HG02938 (cell line): ENCODE data around the gene VDR.

Experiments
- ATAC-seq: cut with Tn5 transposase; IDR thresholded peaks from one replicate; pipeline ENCODE4 v1.9.1; 2021; ENCODE audit warnings: mild to moderate bottlenecking, moderate library complexity; ENCODE audit not compliant: unreplicated experiment

The VDR gene

DNA sequence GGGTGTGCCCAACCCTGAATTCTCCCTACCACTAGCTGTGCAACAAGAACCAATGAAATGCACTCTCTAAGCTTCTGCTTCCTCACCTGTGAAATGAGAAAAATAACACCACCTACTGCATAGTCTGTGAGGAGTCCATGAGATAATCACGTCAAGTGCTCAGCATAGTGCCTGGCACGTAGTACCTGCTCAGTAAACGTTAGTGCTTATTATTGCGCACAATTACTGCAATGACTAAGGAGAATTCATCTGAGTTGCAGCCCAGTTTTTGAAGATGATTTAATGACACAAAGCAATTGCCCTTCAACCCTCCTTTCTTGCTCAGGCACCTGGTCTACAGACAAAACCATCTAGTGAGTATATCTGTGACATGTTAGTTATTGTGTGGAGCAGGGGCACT is 8.8 kb downstream of the VDR start:
- ATAC-seq: no peak

DNA sequence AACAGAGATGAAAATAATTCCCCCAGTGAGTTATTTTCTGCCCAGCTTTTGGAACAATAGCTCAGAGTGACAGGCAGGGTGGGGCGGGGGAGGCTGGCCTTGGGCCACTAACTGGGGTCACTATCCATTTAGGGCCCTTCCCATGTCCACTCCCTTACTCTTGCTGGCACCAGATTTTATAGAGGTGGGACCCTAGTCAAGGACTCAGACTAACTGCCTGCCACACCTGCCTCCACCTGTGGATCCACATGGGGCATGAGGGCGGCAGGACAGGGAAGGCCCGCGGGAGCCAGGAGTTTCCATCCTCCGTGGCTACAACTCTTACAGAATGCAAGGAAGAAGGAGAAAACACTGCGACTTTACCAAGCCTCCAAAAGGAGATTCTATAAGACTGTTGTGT is 10.1 kb downstream of the VDR start:
- ATAC-seq: no peak

GRCh38 chr12:47894068-47894467 is 10.7 kb downstream of the VDR start:
- no peak for ATAC-seq

- ATAC-seq: no peak
Observed at GRCh38 chr12:47892819-47893218, 12.0 kb downstream of the VDR start.

GRCh38 chr12:47891356-47891755 is 13.4 kb downstream of the VDR start:
- ATAC-seq: no peak

GRCh38 chr12:47889040-47889439 is 15.8 kb downstream of the VDR start:
- ATAC-seq: peak; percentile 57

DNA sequence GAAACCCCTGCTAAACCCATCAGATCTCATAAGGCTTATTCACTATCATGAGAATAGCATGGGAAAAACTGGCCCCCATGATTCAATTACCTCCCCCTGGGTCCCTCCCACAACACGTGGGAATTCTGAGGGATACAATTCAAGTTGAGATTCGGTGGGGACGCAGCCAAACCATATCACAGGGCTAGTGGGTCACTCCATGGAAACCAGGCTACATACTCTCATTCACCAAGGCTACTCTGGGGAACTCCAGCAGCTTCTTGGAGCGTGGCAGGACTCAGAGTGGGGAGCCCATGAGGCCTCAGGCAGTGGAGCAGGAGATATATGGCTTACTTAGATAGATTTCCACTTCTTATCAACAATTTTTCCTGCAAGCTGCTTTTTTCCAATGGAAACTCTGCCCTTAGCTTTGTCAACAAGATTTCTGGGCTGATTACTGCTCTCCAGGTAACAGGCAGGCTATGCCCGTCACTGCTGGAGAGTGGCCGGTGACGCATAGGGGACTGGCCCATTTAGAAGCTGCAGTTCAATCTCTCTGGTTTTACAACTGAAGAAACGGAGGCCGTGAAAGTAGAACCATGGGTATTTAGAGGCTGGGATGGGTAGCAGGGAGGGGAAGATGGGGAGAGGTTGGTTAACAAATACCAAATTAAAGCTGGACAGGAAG is 16.5 kb downstream of the VDR start:
- no peak for ATAC-seq

GRCh38 chr12:47887529-47887928 is 17.3 kb downstream of the VDR start:
- ATAC-seq: no peak

- no peak for ATAC-seq
Observed at GRCh38 chr12:47886510-47887240, 18.1 kb downstream of the VDR start.

- no peak for ATAC-seq
Observed at GRCh38 chr12:47885566-47885965, 19.2 kb downstream of the VDR start.

- ATAC-seq: peak; percentile 50
Observed at GRCh38 chr12:47885012-47885501, 19.7 kb downstream of the VDR start.

DNA sequence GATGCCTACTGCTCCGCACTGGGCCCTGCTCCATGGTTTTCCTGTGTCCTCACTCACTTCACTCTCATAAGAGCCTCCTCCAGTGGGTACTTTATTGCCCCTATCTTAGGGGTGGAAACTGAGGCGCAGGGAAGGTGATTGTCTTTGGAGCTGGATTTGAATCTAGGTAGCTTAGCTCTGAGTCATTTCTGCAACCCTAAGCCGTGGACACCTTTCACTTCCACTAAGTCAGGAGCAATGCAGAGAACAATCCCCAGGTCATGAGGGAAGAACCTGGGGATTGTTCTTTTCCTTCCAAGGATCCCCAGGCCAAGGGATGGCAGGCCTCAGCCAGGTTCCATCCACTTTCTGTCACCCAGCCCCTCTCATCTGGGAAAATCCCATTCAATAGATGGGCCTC is 20.3 kb downstream of the VDR start:
- no peak for ATAC-seq

GRCh38 chr12:47883663-47884195 is 21.1 kb downstream of the VDR start:
- ATAC-seq: no peak

DNA sequence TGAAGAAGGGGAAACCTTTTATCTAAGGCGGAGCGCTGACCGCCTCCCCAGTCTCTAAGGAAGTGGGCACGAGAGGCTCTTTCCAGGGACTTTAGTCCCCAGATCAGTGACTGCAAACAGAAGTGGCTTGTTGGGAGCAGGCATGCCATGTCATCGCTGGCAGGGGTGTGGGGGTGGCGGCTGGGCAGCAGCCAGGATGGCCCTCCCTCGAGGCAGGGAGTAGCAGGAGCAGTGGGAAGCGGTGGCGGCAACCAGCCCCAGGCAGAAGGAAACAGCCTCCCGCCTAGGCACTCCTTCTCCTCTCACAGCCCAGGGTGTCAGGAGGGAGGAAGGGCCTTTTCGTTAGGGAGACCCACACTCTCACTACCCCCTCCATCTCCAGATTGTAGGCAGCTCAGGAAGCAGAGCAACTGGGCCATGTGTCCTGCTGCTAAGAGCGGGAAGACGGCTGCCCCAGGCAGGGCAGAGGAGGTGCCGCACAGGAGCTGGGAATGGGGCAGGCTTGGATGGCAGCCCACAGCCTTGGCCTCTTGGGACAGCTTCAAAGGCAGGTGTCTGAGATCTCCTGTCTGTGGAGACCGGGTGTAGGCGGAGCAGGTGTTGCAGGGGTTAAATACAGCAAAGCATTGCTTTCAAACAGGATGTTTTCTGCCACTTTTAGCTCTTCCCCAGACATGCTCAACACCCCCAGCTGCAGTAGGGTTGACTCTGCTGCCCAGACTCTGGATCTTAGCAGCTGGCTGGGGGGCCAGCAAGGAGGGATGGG is 21.8 kb downstream of the VDR start:
- ATAC-seq: peak; percentile 70

DNA sequence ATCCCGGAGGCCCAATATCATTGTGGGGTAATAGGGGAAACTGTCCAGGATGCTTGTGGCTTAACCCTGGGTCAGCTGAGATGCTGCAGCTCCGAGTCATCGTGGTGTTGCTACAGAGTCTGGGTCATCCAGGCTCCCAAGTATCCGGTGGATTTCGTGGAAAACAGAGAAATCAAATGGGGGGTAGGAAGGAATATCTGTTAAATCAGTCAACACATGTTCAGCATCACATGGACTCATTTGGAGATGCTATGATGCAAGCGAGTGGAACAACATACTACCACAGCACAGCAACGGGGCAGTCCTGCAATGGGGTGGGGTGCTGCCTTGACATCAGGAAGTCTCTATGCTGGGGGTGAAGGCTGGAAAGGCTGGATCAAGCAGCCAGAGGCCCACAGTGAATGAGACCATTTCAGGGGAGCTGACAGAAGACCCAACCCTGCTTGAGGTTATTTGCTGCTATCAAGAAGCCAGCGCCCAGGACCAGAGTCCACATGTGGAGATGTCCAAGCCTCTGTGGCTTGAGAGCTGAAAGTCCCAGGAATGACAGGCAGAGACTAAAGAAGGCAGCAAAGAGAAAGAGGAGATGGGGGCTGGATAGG is 22.9 kb downstream of the VDR start:
- ATAC-seq: no peak

GRCh38 chr12:47881051-47881450 is 23.7 kb downstream of the VDR start:
- ATAC-seq: no peak

DNA sequence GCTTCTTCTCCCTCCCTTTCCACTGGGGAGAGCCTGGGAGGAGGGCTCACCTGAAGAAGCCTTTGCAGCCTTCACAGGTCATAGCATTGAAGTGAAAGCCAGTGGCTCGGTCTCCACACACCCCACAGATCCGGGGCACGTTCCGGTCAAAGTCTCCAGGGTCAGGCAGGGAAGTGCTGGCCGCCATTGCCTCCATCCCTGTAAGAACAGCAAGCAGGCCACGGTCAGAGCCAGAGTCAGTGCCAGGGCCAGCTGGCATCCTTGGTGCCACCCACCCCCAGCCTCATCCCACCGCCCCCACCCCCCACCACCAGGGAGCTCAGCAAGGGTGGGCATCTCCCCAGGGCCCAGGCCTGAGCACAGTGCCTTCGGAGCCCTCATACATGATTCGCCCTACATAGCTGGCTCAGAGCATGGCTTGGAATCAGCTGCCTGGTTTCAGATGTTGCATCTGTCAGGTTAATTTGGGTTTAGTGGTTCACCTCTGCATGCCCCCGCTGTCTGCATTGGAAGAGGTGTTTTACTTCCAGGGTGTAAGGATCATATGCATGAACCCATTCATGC is 25.8 kb downstream of the VDR start:
- no peak for ATAC-seq

DNA sequence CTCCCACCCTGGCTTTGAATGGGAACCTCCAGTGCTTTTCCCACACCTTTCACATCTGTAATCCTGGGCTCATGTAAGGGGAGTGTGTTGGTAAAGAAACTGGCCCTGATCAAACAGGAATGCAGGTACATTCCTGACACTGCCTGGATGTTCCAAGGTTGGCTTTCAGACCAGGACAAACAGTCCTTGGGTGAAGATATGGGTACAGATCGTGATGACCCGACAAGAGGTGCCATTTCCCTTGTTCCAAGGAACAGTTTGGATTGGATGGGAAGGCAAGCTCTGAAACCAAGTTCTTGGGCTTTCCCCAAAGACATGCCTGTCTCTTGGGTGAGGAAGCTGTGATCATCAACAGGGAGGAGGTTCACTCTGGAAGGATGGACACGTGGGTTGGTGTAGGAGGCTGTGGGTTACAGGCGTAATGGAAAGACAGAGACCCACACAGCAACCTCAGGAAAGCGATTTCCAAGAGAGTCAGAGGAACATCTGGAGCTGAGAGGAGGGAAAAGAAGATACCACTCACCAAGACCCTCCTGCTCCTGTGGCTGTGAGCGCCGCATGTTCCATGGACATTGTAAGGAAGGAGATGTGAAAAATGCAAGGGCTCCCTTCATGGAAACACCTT is 26.4 kb downstream of the VDR start:
- no peak for ATAC-seq

DNA sequence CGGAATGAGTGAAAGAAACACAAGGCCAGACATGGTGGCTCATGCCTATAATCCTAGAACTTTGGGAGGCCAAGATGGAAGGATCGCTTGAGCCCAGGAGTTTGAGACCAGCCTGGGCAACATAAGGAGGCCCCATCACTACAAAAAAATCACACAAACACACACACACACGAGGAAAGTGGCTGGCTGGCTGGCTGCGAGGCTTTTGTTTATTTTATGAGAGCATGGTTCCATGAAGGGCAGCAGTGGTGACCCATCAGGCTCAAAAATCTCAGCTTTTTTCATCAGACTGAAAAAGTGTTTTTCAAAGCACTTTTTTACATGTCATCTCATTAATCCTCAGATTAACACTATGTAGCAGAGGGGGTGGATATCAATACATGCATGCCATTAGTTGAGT is 27.7 kb downstream of the VDR start:
- no peak for ATAC-seq

GRCh38 chr12:47876440-47876960 is 28.3 kb downstream of the VDR start:
- ATAC-seq: no peak
